ENCODE measurements around the gene C18orf63. TPM values are rescaled to one million over a fixed set of nuclear protein-coding genes. Genes with fewer than 3 reads are reported as not detected.
A peak's percentile ranks its signal among the peaks of the same experiment; 100 is the strongest.

C18orf63 gene
- total and polyA plus RNA-seq, 2 experiments from 2014 or later = not detected

DNA sequence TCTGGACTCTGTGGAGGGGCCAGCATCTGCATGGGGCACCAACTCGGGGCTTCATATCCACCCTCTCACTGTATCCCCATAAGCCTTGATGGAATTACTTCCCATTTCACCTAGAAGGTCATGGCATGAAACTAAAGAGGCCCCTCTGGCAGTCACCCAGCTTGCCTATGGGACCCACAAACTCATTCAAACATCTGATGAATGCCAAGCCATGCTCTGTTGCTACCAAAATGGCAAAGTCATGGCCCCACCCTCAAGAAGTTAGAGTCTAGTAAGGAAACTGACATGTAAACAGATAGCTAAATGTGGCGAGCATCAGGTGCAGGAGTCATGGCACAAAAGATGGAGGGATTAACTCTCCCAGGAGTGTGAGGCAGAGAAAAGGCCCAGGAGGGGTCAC is 38.3 kb upstream of the C18orf63 start:
- peaks cover 2% of the 10 kb centered on the region; the same call in 2 of the 3 replicates for H3K9me3 Mint-ChIP-seq
- no peaks in the 10 kb centered on the region for H3K9me2 ChIP-seq (ENCODE audit: insufficient read depth)
- peaks cover 43% of the 10 kb centered on the region for H3K4me1 ChIP-seq (ENCODE audit: insufficient read depth)
- H3K4me3 Mint-ChIP-seq = no peak overlapping the region
- H3K4me3 ChIP-seq = no peak overlapping the region
- H3K4me1 Mint-ChIP-seq = peaks cover 71% of the 10 kb centered on the region
- DNase-seq (ENCODE audit: low spot score) (no peak), ATAC-seq (no peak)
- peaks cover 9% of the 10 kb centered on the region for H4K20me1 ChIP-seq (replicated peaks; ENCODE audit: insufficient read depth)
- H3K27ac ChIP-seq (ENCODE audit: low read depth) = no peak overlapping the region
- H3K4me2 ChIP-seq = no peak overlapping the region
- TF ChIP-seq, protein P1, sequence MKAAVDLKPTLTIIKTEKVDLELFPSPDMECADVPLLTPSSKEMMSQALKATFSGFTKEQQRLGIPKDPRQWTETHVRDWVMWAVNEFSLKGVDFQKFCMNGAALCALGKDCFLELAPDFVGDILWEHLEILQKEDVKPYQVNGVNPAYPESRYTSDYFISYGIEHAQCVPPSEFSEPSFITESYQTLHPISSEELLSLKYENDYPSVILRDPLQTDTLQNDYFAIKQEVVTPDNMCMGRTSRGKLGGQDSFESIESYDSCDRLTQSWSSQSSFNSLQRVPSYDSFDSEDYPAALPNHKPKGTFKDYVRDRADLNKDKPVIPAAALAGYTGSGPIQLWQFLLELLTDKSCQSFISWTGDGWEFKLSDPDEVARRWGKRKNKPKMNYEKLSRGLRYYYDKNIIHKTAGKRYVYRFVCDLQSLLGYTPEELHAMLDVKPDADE (IDR thresholded peaks at IDR 0.05) = no peak
- H3K27me3 Mint-ChIP-seq (ENCODE audit: insufficient read depth, low read depth, poor library complexity) = peaks cover 12% of the 10 kb centered on the region
- no peak overlapping the region for H2AFZ ChIP-seq
- H3F3A ChIP-seq (replicated peaks; ENCODE audit: low read depth) = peaks cover 6% of the 10 kb centered on the region; the same call in 1 of the 2 replicates
- H3K27me3 ChIP-seq (ENCODE audit: insufficient read depth) = no peaks in the 10 kb centered on the region
- H3K27ac Mint-ChIP-seq = peak overlapping the region; percentile 81; the same call in 1 of the 2 replicates
- H3K79me2 ChIP-seq (replicated peaks; ENCODE audit: insufficient read depth) = peaks cover 99% of the 10 kb centered on the region
- no peaks in the 10 kb centered on the region; the same call in 1 of the 2 replicates for H3K36me3 ChIP-seq (ENCODE audit: insufficient read depth)
- peaks cover 58% of the 10 kb centered on the region for H3K36me3 Mint-ChIP-seq (ENCODE audit: low read depth)

DNA sequence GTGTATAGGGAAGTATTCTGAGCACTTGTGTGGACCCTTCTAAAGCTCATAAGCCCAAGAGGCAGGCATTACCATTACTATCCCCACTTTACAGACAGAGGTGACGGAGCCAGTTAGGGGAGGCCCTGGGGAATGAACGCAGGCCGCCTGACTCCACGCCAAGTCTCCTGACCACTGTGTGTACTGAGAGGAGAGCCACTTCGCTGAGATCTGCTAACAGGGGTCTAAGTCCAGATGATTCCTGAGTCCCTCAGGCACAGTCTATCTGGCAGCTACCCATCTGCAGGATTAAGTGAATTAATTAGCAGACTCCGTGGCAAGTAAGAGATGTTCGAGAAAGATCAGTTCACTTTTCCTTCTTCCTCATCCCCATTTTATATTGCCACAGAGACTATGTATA is 37.6 kb upstream of the C18orf63 start:
- no peak overlapping the region for H3K4me3 ChIP-seq
- Mint-ChIP-seq H3K27ac (peak overlapping the region; percentile 81; the same call in 1 of the 2 replicates), H3K9me3 (peaks cover 2% of the 10 kb centered on the region; the same call in 2 of the 3 replicates), H3K36me3 (ENCODE audit: low read depth) (peaks cover 64% of the 10 kb centered on the region), H3K27me3 (ENCODE audit: insufficient read depth, low read depth, poor library complexity) (peaks cover 12% of the 10 kb centered on the region), H3K4me1 (peaks cover 75% of the 10 kb centered on the region), H3K4me3 (no peak overlapping the region)
- no peaks in the 10 kb centered on the region; the same call in 1 of the 2 replicates for H3K36me3 ChIP-seq (ENCODE audit: insufficient read depth)
- no peak overlapping the region for H2AFZ ChIP-seq
- H3K27me3 ChIP-seq (ENCODE audit: insufficient read depth) = no peaks in the 10 kb centered on the region
- DNase-seq (ENCODE audit: low spot score) (no peak), ATAC-seq (no peak)
- peaks cover 6% of the 10 kb centered on the region; the same call in 1 of the 2 replicates for H3F3A ChIP-seq (replicated peaks; ENCODE audit: low read depth)
- H3K79me2 ChIP-seq (replicated peaks; ENCODE audit: insufficient read depth) = peaks cover 99% of the 10 kb centered on the region
- H3K27ac ChIP-seq (ENCODE audit: low read depth) = no peak overlapping the region
- no peak overlapping the region for H3K4me2 ChIP-seq
- no peaks in the 10 kb centered on the region for H3K9me2 ChIP-seq (ENCODE audit: insufficient read depth)
- H4K20me1 ChIP-seq (replicated peaks; ENCODE audit: insufficient read depth) = peaks cover 9% of the 10 kb centered on the region
- peaks cover 51% of the 10 kb centered on the region for H3K4me1 ChIP-seq (ENCODE audit: insufficient read depth)
- no peak for TF ChIP-seq NANOG (IDR thresholded peaks at IDR 0.05; ENCODE audit: borderline replicate concordance)
- no peak for TF ChIP-seq CTCF (conservative IDR thresholded peaks at IDR 0.05; ENCODE audit: low read depth in 2 of 2)
- TF ChIP-seq REST (IDR thresholded peaks at IDR 0.05; ENCODE audit: unreplicated experiment) = no peak
- no peak for TF ChIP-seq POLR2AphosphoS5 (IDR thresholded peaks at IDR 0.05; ENCODE audit: low read depth)
- no peak for TF ChIP-seq ZNF462 (CRISPR knock-in tag; IDR thresholded peaks at IDR 0.05)
- TF ChIP-seq JUNB (IDR thresholded peaks at IDR 0.05; ENCODE audit: unreplicated experiment) = no peak
- no peak for TF ChIP-seq ZNF331 (CRISPR knock-in tag; IDR thresholded peaks at IDR 0.05; ENCODE audit: low read depth)
- no peak for TF ChIP-seq ZNF114 (CRISPR knock-in tag; IDR thresholded peaks at IDR 0.05)
